Measurements from ENCODE around the gene RHBDF1. TPM values are rescaled to one million over a fixed set of nuclear protein-coding genes. Genes with fewer than 3 reads are reported as not detected.

RHBDF1 gene
- total RNA-seq, 1 donor from 2014 or later: 0.52 TPM

GRCh38 chr16:88613-89012 is 16.2 kb upstream of the RHBDF1 start:
- intact Hi-C loops (cut with micrococcal nuclease): no loop called here
- Mint-ChIP-seq H3K27ac (no peak overlapping the region), H3K9me3 (no peaks in the 10 kb centered on the region), H3K27me3 (ENCODE audit: insufficient read depth) (no peaks in the 10 kb centered on the region), H3K36me3 (ENCODE audit: low read depth) (peaks cover 17% of the 10 kb centered on the region), H3K4me3 (no peak overlapping the region), H3K4me1 (ENCODE audit: low read depth) (peaks cover 16% of the 10 kb centered on the region)
- DNase-seq (ENCODE audit: low spot score): no peak

GRCh38 chr16:86483-86952 is 14.1 kb upstream of the RHBDF1 start:
- no peak for DNase-seq (ENCODE audit: low spot score)
- no peak overlapping the region for H3K27ac Mint-ChIP-seq
- no peaks in the 10 kb centered on the region for H3K27me3 Mint-ChIP-seq (ENCODE audit: insufficient read depth)
- no peak overlapping the region for H3K4me3 Mint-ChIP-seq
- H3K4me1 Mint-ChIP-seq (ENCODE audit: low read depth): peaks cover 18% of the 10 kb centered on the region
- intact Hi-C loops (cut with micrococcal nuclease): no loop called here
- peaks cover 17% of the 10 kb centered on the region for H3K36me3 Mint-ChIP-seq (ENCODE audit: low read depth)
- H3K9me3 Mint-ChIP-seq: no peaks in the 10 kb centered on the region

GRCh38 chr16:85865-86264 is 13.4 kb upstream of the RHBDF1 start:
- DNase-seq (ENCODE audit: low spot score): no peak
- peak overlapping the region; percentile 2 for H3K4me3 Mint-ChIP-seq
- H3K36me3 Mint-ChIP-seq (ENCODE audit: low read depth): peaks cover 17% of the 10 kb centered on the region
- peak overlapping the region; percentile 58 for H3K27ac Mint-ChIP-seq
- H3K27me3 Mint-ChIP-seq (ENCODE audit: insufficient read depth): no peaks in the 10 kb centered on the region
- H3K9me3 Mint-ChIP-seq: no peaks in the 10 kb centered on the region
- H3K4me1 Mint-ChIP-seq (ENCODE audit: low read depth): peaks cover 18% of the 10 kb centered on the region
- intact Hi-C loops (cut with micrococcal nuclease): loop anchor here (2.0 kb wide), 1 partner anchor 33 kb away; the partner anchor contains the start of genes POLR3K and SNRNP25

- Mint-ChIP-seq H3K27ac (peak overlapping the region; percentile 94), H3K27me3 (ENCODE audit: insufficient read depth) (no peaks in the 10 kb centered on the region), H3K4me3 (no peak overlapping the region), H3K4me1 (ENCODE audit: low read depth) (peaks cover 18% of the 10 kb centered on the region), H3K36me3 (ENCODE audit: low read depth) (peaks cover 13% of the 10 kb centered on the region), H3K9me3 (no peaks in the 10 kb centered on the region)
- no peak for DNase-seq (ENCODE audit: low spot score)
- intact Hi-C loops (cut with micrococcal nuclease): loop anchor here (2.0 kb wide), 1 partner anchor 33 kb away; the partner anchor contains the start of genes POLR3K and SNRNP25
Measured at GRCh38 chr16:85407-85782, 13.0 kb upstream of the RHBDF1 start.

GRCh38 chr16:84718-85406 is 12.4 kb upstream of the RHBDF1 start:
- H3K4me3 Mint-ChIP-seq: peak overlapping the region; percentile 20
- H3K36me3 Mint-ChIP-seq (ENCODE audit: low read depth): peaks cover 9% of the 10 kb centered on the region
- intact Hi-C loops (cut with micrococcal nuclease): loop anchor here (2.0 kb wide), 1 partner anchor 32 kb away; the partner anchor contains the start of genes POLR3K and SNRNP25
- peak; percentile 41 for DNase-seq (ENCODE audit: low spot score)
- H3K27ac Mint-ChIP-seq: peak overlapping the region; percentile 94
- no peaks in the 10 kb centered on the region for H3K9me3 Mint-ChIP-seq
- H3K4me1 Mint-ChIP-seq (ENCODE audit: low read depth): peaks cover 22% of the 10 kb centered on the region
- H3K27me3 Mint-ChIP-seq (ENCODE audit: insufficient read depth): no peaks in the 10 kb centered on the region

- no peaks in the 10 kb centered on the region for H3K27me3 Mint-ChIP-seq (ENCODE audit: insufficient read depth)
- no peak for DNase-seq (ENCODE audit: low spot score)
- H3K4me1 Mint-ChIP-seq (ENCODE audit: low read depth): peaks cover 29% of the 10 kb centered on the region
- peak overlapping the region; percentile 58 for H3K4me3 Mint-ChIP-seq
- intact Hi-C loops (cut with micrococcal nuclease): loop anchor here (2.0 kb wide), 1 partner anchor 31 kb away; the partner anchor contains the start of genes POLR3K and SNRNP25
- no peaks in the 10 kb centered on the region for H3K9me3 Mint-ChIP-seq
- peaks cover 15% of the 10 kb centered on the region for H3K36me3 Mint-ChIP-seq (ENCODE audit: low read depth)
- H3K27ac Mint-ChIP-seq: peak overlapping the region; percentile 94
Measured at GRCh38 chr16:83781-84615, 11.6 kb upstream of the RHBDF1 start.

GRCh38 chr16:83060-83603 is 10.7 kb upstream of the RHBDF1 start:
- H3K4me1 Mint-ChIP-seq (ENCODE audit: low read depth): peaks cover 29% of the 10 kb centered on the region
- H3K27ac Mint-ChIP-seq: no peak overlapping the region
- no peak for DNase-seq (ENCODE audit: low spot score)
- peaks cover 15% of the 10 kb centered on the region for H3K36me3 Mint-ChIP-seq (ENCODE audit: low read depth)
- H3K27me3 Mint-ChIP-seq (ENCODE audit: insufficient read depth): no peaks in the 10 kb centered on the region
- H3K9me3 Mint-ChIP-seq: no peaks in the 10 kb centered on the region
- no peak overlapping the region for H3K4me3 Mint-ChIP-seq
- intact Hi-C loops (cut with micrococcal nuclease): no loop called here

- peaks cover 32% of the 10 kb centered on the region for H3K4me1 Mint-ChIP-seq (ENCODE audit: low read depth)
- intact Hi-C loops (cut with micrococcal nuclease): loop anchor here (2.0 kb wide), 1 partner anchor 17 kb away; no protein-coding TSS in a partner anchor
- peak overlapping the region; percentile 90 for H3K4me3 Mint-ChIP-seq
- H3K27ac Mint-ChIP-seq: peak overlapping the region; percentile 78
- peaks cover 10% of the 10 kb centered on the region for H3K36me3 Mint-ChIP-seq (ENCODE audit: low read depth)
- no peaks in the 10 kb centered on the region for H3K9me3 Mint-ChIP-seq
- H3K27me3 Mint-ChIP-seq (ENCODE audit: insufficient read depth): peaks cover 5% of the 10 kb centered on the region
- DNase-seq (ENCODE audit: low spot score): no peak
Measured at GRCh38 chr16:79151-80054, 7.0 kb upstream of the RHBDF1 start.

GRCh38 chr16:78444-79150 is 6.2 kb upstream of the RHBDF1 start:
- DNase-seq (ENCODE audit: low spot score): no peak

GRCh38 chr16:77807-78443 is 5.5 kb upstream of the RHBDF1 start, which contains the start of gene MPG:
TSS of gene MPG (plus strand) at chr16:78225. CDS start at chr16:78310, 85 bp downstream.
- peak within 1 kb of the TSS; percentile 78 for H3K27ac Mint-ChIP-seq
- peaks cover 17% of the 10 kb centered on the region for H3K27me3 Mint-ChIP-seq (ENCODE audit: insufficient read depth)
- peak within 1 kb of the TSS; percentile 90 for H3K4me3 Mint-ChIP-seq
- H3K9me3 Mint-ChIP-seq: no peaks in the 10 kb centered on the region
- peak; percentile 86 for DNase-seq (ENCODE audit: low spot score)
- peaks cover 7% of the 10 kb centered on the region for H3K36me3 Mint-ChIP-seq (ENCODE audit: low read depth)
- intact Hi-C loops (cut with micrococcal nuclease): loop anchor here (1.0 to 2.0 kb wide), 3 partner anchors 13 to 25 kb away; partner anchors contain the start of genes POLR3K and SNRNP25
- H3K4me1 Mint-ChIP-seq (ENCODE audit: low read depth): peaks cover 25% of the 10 kb centered on the region

More at GRCh38 chr16:78444-79150, 6.2 kb upstream of the RHBDF1 start:
- Mint-ChIP-seq H3K4me1 (ENCODE audit: low read depth) (peaks cover 25% of the 10 kb centered on the region), H3K27ac (peak overlapping the region; percentile 78), H3K4me3 (peak overlapping the region; percentile 90), H3K36me3 (ENCODE audit: low read depth) (peaks cover 6% of the 10 kb centered on the region), H3K9me3 (no peaks in the 10 kb centered on the region), H3K27me3 (ENCODE audit: insufficient read depth) (peaks cover 12% of the 10 kb centered on the region)
- intact Hi-C loops (cut with micrococcal nuclease): loop anchor here (2.0 kb wide), 1 partner anchor 18 kb away; no protein-coding TSS in a partner anchor

GRCh38 chr16:77273-77806 is 4.9 kb upstream of the RHBDF1 start:
- Mint-ChIP-seq H3K9me3 (no peaks in the 10 kb centered on the region), H3K4me3 (peak overlapping the region; percentile 80), H3K27me3 (ENCODE audit: insufficient read depth) (peaks cover 19% of the 10 kb centered on the region), H3K4me1 (ENCODE audit: low read depth) (peaks cover 28% of the 10 kb centered on the region), H3K27ac (peak overlapping the region; percentile 71), H3K36me3 (ENCODE audit: low read depth) (peaks cover 8% of the 10 kb centered on the region)
- intact Hi-C loops (cut with micrococcal nuclease): loop anchor here (1.0 kb wide), 2 partner anchors 12 to 24 kb away; partner anchors contain the start of genes POLR3K and SNRNP25
- DNase-seq (ENCODE audit: low spot score): peak; percentile 29
